T-helper 9 cell (primary cell): Measurements from ENCODE around the gene DUSP28.

ENCODE experiments used
- DNase-seq: peaks from one replicate; pipeline ENCODE4 v3.0.0-alpha.2; 2020

The DUSP28 gene

DNA sequence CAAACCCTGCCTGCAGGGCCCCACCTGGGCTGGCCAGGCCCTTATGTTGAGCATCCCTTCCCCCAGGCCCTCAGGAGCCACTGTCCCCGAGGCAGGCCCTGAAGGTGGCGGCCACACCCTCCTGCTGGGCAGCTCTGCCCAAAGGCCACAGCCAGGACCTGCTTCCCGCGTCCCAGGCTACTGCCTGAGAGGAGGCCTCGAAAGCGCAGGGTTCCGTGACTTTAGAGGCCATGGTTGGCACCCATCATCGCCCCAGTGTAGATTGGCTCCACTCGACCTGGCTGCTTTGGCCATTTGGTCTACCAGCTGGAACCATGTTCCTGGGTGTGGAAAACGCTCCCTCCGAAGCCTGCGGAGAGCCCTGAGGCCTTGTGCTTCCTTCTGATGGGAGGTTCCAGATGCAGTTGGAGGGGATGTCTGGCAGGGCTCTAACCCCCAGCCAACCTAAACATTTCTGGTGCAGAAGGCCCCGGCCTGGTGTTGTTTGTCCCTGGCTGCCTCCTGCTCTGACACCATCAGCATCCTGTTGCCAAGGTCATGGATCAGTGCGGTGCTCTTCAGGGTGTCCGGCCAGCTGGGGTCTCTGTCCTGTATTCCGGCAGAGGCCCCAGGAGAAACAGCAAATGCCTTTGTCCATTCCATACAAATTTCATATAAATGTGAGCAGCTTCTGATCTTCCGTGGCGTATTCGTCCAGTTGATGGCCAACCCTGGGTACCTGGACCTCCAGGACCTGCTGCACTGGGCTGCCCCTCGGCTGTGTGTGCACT is 41.1 kb downstream of the DUSP28 start:
- DNase-seq = no peak

DNA sequence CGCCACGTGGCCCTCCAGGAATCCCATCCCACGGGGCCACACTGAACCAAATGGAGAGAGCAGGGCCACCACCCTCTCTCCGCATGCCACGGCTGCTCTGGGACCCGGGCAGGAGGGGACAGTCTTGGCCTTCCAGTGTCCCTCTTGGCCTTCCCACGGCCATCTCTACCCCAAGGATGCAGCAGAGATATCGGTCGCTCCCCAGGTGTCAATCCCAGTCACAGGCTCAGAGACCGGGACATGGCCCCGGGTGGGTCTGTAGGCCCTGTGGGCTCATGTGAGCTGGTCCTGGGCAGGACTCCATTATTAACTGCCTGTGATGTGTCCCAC is 41.6 kb downstream of the DUSP28 start:
- DNase-seq = no peak

DNA sequence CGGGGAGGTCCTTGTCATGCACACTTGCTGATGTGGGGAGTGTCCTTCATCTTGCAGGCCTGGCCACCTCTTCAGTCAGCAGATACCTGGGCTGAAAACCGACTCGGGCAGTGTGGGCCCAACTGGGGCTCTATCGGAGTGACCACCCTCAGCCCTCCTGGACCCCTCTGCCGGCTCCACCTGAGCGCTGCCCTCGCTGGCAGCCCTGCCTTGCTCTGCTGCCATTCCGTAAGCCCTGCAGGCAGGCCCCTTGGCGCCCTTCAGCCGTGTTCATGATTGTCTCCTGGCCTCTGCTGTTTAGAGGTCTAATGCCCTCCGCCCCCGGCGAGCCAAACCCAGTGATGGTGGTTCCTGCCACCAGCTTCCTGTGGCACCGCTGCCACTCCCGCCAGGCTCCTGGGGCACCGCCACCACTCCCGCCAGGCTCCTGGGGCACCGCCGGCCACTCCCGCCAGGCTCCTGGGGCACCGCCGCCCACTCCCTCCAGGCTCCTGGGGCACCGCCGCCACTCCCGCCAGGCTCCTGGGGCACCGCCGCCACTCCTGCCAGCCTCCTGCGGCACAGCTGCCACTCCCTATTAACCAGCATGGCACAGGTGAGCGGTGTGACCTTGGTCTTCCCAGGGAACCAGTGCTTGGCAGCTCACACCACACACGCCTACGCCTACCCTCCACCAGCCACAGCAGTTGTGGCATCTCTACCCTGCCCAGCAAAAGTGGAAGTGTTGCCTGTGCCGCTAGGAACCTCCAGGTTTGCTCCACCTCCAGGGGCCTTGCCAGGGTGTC is 42.3 kb downstream of the DUSP28 start:
- no peak for DNase-seq

DNA sequence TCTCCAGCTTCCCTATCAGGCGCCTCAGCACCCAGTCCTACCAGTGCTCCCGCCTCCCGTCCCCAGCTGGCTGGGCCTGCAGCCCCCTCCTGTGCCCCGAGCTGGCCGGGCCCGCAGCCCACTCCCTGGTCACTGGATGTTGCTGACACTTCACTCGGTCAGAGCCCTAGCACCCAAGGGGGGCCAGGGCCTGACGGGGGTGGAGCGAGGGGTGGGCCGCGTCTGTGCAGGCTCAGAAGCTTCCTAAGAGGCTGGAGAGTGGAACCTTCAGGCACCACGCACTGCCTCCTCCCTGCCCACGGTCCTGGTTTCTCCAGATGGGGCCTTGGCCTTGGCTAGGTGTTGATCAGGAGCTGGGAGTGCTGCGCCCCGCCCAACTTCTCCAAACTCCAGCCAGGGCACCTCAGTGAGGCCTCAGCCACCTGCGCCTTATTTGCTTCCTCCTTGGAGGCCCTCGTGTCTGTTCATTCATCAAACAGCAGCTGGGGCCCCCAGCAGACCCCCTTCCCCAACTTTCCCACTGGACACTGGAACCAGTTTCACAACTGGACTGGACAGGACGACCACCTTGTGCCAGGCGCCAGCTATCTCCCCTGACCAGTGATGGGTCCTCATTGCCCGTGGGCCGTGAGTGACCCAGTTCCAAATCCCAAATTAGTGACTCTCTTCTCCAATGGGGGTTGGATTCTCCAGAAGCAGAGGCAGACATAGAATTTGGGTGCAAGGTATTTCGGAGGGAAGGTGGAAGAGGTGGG is 43.1 kb downstream of the DUSP28 start:
- no peak for DNase-seq

DNA sequence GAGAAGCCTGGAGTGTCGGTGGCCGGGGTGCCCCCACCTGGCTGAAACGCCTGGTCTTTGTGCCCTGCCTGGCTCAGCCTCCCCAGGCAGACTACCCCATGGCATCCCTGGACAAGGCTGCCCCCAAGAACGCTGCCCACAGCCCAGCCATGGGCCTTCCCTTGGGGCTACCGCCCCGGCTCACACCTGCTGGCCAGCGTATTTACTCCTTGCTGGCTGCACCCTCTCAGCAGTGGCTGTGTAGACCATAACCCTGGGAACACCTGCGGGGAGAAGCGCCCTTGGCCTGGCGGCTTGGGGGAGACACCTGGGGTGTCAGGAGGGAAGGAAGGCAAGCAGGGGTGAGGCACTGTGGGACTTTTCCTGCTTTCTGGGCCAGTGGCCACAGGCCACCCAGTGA is 43.7 kb downstream of the DUSP28 start:
- DNase-seq = no peak

DNA sequence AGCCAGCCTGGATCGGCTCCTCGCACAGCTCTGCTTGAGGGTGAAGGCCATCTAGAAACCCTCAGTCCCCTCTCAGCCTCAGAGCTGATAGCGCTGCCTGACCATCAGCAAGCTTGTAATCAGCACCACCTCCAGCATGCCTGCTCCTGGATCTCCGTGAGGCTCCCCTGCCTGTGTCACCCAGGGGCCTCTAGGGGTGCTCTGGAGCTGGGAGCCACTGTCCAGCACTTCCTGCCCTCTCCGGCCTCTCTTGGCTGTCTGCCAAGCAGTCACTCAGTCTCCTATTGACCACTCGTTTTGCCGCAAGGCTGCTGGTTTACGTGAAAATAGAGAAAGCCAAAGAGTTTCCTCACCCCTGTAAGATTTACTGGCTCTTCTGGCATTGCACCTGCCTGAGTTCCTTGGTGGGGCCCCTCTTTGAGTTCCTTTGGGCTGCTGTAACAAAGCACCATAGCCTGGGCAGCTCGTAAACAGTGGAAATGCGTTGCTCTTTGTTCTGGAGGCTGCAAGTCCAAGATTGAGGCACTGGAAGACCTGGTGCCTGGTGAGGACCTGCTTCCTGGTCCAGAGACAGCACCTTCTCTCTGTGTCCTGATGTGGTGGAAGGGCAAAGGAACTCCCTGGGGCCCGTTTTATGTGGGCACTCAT is 44.3 kb downstream of the DUSP28 start:
- DNase-seq = no peak

DNA sequence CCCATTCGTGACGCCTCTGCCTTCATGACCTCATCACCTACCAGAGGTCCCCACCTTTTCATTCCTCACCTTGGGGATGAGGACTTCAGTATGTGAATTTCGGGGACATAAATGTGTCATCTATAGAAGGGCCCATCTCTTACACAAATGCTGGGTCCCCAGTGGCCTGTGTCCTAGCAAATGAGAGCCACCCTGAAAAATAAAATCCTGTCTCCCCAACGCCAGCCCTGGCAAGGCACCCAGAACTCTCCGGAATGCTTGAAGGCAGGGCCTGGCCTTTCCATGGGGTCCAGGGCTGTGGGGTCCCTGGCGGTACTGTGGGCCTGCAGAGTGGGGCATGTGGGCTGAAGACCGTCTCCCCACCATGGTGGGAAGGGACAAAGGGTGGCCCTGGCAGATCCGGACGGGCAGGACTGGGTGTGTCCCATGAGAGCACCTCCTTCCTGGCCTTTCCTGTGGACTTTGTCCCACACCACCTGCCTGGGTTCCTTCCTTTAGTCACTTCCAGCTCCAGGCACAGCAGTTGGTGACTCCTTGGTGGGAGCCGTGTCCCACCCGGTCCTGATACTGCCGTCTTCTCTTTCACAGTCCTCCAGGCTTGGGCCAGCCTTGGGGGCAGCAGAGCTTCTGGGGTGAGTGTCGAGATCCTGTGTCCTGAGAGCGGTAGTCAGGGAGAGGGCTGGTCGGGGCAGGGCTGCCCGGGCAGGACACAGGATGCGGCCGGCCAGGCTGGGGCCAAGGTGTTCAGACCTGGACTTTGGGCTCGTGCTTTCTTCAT is 45.0 kb downstream of the DUSP28 start:
- DNase-seq = no peak

DNA sequence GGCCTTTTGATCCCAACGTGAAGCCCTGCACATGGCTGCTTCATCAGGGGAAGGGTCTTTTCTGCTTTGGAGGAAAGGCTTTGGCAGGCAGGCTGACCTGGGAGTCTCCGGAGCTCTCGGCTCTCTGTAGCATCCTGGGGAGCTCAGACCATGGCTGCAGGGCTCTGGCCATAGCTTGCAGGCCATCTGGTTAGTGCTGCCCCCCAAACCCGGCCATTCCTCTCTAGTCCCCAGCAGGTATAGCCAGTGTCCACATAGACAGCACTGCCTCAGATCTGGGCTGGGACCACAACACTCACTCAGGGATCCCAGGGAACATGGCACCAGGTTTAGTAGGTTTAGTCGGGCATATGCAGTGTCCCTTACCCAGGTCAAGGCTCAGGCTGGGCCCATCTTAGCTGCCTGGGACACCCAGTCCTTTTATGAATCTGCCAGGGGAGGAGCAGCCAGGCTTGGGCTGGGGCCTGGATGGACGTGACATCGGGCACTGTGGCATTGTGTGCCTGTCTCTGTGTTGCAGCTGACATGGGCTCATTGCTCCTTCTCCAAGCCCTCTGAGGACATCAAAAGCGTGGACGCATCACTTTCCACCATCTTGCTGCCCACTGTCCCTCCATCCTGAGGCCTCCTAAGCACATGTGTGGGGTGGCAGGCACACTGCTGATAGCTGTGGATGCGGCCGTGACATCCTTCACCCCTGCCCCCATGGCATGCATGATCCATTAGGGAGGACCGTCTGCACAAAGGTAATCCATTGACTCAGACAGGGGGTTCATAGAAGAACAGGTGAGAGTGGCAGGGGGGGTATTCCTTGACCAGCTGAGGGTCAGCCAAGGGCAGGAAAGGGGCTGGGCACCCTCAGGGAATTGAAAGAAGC is 45.9 kb downstream of the DUSP28 start:
- no peak for DNase-seq

DNA sequence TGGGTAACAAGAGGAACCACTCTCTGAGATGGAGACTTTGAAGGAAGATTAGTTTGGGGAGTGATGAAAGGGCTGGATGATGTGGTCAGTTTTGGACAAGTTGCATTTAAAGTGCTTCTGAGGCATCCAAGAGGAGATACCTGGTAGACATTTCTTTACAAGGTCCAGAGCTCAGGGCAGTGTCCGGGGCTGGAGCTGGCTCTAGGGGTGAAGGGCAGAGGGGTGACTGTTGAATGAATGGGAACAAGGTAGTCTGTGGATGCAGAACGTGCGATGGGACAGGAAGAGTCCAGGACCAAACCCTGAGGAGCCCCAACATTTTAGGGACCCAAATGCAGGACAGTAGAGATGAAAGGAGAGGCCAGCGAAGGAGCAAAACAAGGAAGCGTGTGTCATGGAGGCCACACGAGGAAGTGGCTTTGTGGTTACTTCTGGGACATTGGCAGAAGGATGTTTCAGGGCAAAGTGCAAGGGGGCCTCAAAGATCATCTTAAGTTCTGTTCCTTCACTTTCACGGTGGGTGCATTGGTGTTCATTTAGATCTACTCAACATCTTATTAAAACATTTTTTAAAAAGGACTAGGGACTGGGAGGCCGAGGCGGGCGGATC is 51.5 kb downstream of the DUSP28 start:
- DNase-seq = no peak
